ENCODE results near the gene CFL1.

The CFL1 gene

DNA sequence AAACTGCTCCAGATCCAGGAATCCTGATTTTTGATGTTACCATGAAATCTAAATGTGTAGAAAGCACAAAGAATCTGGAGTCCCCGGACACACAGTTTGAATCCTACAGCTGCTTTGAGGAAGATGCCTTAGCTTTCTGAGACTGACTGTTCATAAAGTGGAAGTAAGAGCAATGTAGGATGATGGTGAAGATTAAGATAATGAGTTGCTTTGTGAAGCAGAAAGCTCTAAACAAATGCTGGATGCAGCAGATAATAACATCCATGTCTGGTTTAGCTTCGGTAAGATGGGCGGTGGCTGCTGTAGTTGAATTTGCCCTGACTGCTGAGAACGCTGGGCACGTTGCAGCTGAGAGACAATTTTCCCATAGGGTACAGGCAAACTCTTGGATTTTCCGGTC, 51.0 kb downstream of the CFL1 start:
- Histone ChIP-seq H3K9ac (ENCODE audit: low read length in 2 of 2) (no peak overlapping the region), H3K9me3 (ENCODE audit: control insufficient read depth in 2 of 2, low read length in 2 of 2) (no peaks in the 10 kb centered on the region), H3K4me1 (ENCODE audit: control insufficient read depth, insufficient read depth, low read length) (peaks cover 2% of the 10 kb centered on the region), H3K27me3 (ENCODE audit: control insufficient read depth in 1 of 2, insufficient read depth in 2 of 2, low read length in 2 of 2) (peaks cover 18 to 24% of the 10 kb centered on the region in 2 donors), H3K27ac (ENCODE audit: low read length) (no peak overlapping the region), H3K36me3 (ENCODE audit: control insufficient read depth in 2 of 2, insufficient read depth in 2 of 2, low read length in 2 of 2) (no peaks in the 10 kb centered on the region), H3K4me3 (ENCODE audit: low read length in 2 of 2) (no peak overlapping the region)
